ENCODE data around the gene AGPAT2.

- TF ChIP-seq CTCF (IDR thresholded peaks at IDR 0.05) (no peak), POLR2A (IDR thresholded peaks at IDR 0.05) (no peak), POLR2AphosphoS5 (IDR thresholded peaks at IDR 0.05) (no peak)
Measured at GRCh38 chr9:136709454-136710109, 22.3 kb upstream of the AGPAT2 start.

All from gastroesophageal sphincter (tissue), 3 donors.